NCI-H69 (cell line): ENCODE results near the gene ZNF444.
"Not testable (repeated sequence)": the region's sequence is repeated elsewhere in the genome, so short reads cannot be mapped to it uniquely, and the experiment has no call there.

ENCODE experiments used
- DNase-seq: peaks from one replicate; lab custom pipeline; 2025; lab: John Stamatoyannopoulos, UW

The ZNF444 gene

GRCh38 chr19:56176310-56176709 is 35.2 kb downstream of the ZNF444 start:
- DNase-seq, result not testable (repeated sequence)

- peak; percentile 22 for DNase-seq
Measured at GRCh38 chr19:56176881-56177280, 35.8 kb downstream of the ZNF444 start.

GRCh38 chr19:56177564-56178243 is 36.6 kb downstream of the ZNF444 start:
- no peak for DNase-seq

GRCh38 chr19:56189785-56190184 is 48.7 kb downstream of the ZNF444 start:
- DNase-seq, result no peak

GRCh38 chr19:56191115-56191514 is 50.0 kb downstream of the ZNF444 start:
- DNase-seq, result no peak

- DNase-seq, result no peak
Measured at GRCh38 chr19:56191711-56192110, 50.6 kb downstream of the ZNF444 start.

GRCh38 chr19:56193981-56194640 is 53.0 kb downstream of the ZNF444 start:
- no peak for DNase-seq

- not testable (repeated sequence) for DNase-seq
Measured at GRCh38 chr19:56197646-56198045, 56.6 kb downstream of the ZNF444 start, which contains the start of gene ZSCAN5B. Gene ZSCAN5B, minus strand, starts transcription at chr19:56197783. Its CDS starts 4,731 bp downstream, at chr19:56193052.

- DNase-seq, result no peak
Measured at GRCh38 chr19:56199687-56200086, 58.6 kb downstream of the ZNF444 start.

- no peak for DNase-seq
Measured at GRCh38 chr19:56201973-56202372, 60.9 kb downstream of the ZNF444 start, which contains the start of gene ZSCAN5C. Gene ZSCAN5C, plus strand, starts transcription at chr19:56202273. Its CDS starts 3,641 bp downstream, at chr19:56205914.

- not testable (repeated sequence) for DNase-seq
Measured at GRCh38 chr19:56207581-56207980, 66.5 kb downstream of the ZNF444 start.

GRCh38 chr19:56209091-56209490 is 68.0 kb downstream of the ZNF444 start:
- DNase-seq, result no peak

GRCh38 chr19:56210036-56210435 is 68.9 kb downstream of the ZNF444 start:
- not testable (repeated sequence) for DNase-seq
